ENCODE data around the gene EXOC6. TPM values are rescaled to one million over a fixed set of nuclear protein-coding genes. Genes with fewer than 3 reads are reported as not detected.

The EXOC6 gene
- total RNA-seq, 1 experiment from 2014 or later = 12.9 TPM

- BruUV-seq (replicated peaks) = no TSS peak
- no peak for TF ChIP-seq ZBTB33 (IDR thresholded peaks at IDR 0.05; ENCODE audit: extremely low read depth, insufficient replicate concordance, low read length)
- no peak for TF ChIP-seq CBX3 (IDR thresholded peaks at IDR 0.05; ENCODE audit: low read depth)
- no peak for TF ChIP-seq RAD21 (IDR thresholded peaks at IDR 0.05; ENCODE audit: low read depth)
- no peak for TF ChIP-seq ZNF274 (IDR thresholded peaks at IDR 0.05; ENCODE audit: low read depth, low read length)
- no peak for TF ChIP-seq YY1 (IDR thresholded peaks at IDR 0.05; ENCODE audit: extremely low read depth, insufficient replicate concordance, low read depth, low read length)
- TF ChIP-seq CTCF (IDR thresholded peaks at IDR 0.05 in 2 of 3, conservative IDR thresholded peaks at IDR 0.05 in 1 of 3; ENCODE audit: borderline replicate concordance in 1 of 3, insufficient read depth in 1 of 3, low read depth in 2 of 3, low read length in 2 of 3) = no peak
- no peak for TF ChIP-seq EZH2phosphoT487 (IDR thresholded peaks at IDR 0.05; ENCODE audit: borderline replicate concordance)
- TF ChIP-seq POLR2AphosphoS5 (IDR thresholded peaks at IDR 0.05; ENCODE audit: low read depth, low read length) = no peak
- no peak for TF ChIP-seq ZFX (IDR thresholded peaks at IDR 0.05)
- no peak for TF ChIP-seq REST (IDR thresholded peaks at IDR 0.05; ENCODE audit: low read depth)
- no peak for TF ChIP-seq SP1 (IDR thresholded peaks at IDR 0.05; ENCODE audit: low read depth)
- TF ChIP-seq EZH2 (IDR thresholded peaks at IDR 0.05) = no peak
- CTCF ChIA-PET = interaction anchor here (1.7 kb wide), 1 partner anchor 15 kb away, joined by 3 read pairs; no protein-coding TSS in a partner anchor
- Histone ChIP-seq H4K20me1 (ENCODE audit: insufficient read depth) (no peaks in the 10 kb centered on the region), H2AFZ (ENCODE audit: low read depth, low read length, poor library complexity, severe bottlenecking) (no peak overlapping the region), H3K79me2 (ENCODE audit: insufficient read depth, low read length) (no peaks in the 10 kb centered on the region), H3K4me2 (ENCODE audit: low read length) (no peak overlapping the region), H3K9me2 (ENCODE audit: insufficient read depth) (no peaks in the 10 kb centered on the region), H3K27ac (ENCODE audit: low read depth, low read length) (no peak overlapping the region), H3K27me3 (ENCODE audit: insufficient read depth, low read length) (no peaks in the 10 kb centered on the region), H3K4me1 (ENCODE audit: control insufficient read depth in 1 of 2, insufficient read depth in 2 of 2, low read length in 2 of 2) (no peaks in the 10 kb centered on the region), H3K4me3 (replicated peaks in 1 of 2; ENCODE audit: low read depth in 1 of 2, low read length in 2 of 2) (no peak overlapping the region), H3K36me3 (ENCODE audit: control insufficient read depth in 1 of 2, insufficient read depth in 2 of 2, low read length in 2 of 2) (no peaks in the 10 kb centered on the region), H3K9me3 (ENCODE audit: control insufficient read depth in 1 of 2, insufficient read depth in 1 of 2, low read depth in 1 of 2, low read length in 2 of 2) (no peaks in the 10 kb centered on the region), H3K9ac (ENCODE audit: low read length) (no peak overlapping the region)
- intact Hi-C loops (cut with micrococcal nuclease) = no loop called here
- POLR2A ChIA-PET = no interaction called here
- DNase-seq (ENCODE audit: low read depth, low spot score) = no peak
- ATAC-seq = no peak
- RAD21 ChIA-PET (ENCODE audit: low non-redundant PET in 1 of 2, low total read pairs in 2 of 2, uncharacterized antibody in 2 of 2, unreplicated experiment in 2 of 2) = no interaction called here
Measured at GRCh38 chr10:92929896-92930295, 81.6 kb downstream of the EXOC6 start.
